OCI-M1 (cell line): ENCODE data around the gene TRIM65.
"Not testable (repeated sequence)": the region's sequence is repeated elsewhere in the genome, so short reads cannot be mapped to it uniquely, and the experiment has no call there.

Experiments used
- DNase-seq: peaks from one replicate; lab custom pipeline; 2025; lab: John Stamatoyannopoulos, UW

TRIM65 gene

GRCh38 chr17:75875182-75875939 is 21.4 kb downstream of the TRIM65 start:
- no peak for DNase-seq

- DNase-seq = no peak
Measured at GRCh38 chr17:75874323-75875181, 22.2 kb downstream of the TRIM65 start.

DNA sequence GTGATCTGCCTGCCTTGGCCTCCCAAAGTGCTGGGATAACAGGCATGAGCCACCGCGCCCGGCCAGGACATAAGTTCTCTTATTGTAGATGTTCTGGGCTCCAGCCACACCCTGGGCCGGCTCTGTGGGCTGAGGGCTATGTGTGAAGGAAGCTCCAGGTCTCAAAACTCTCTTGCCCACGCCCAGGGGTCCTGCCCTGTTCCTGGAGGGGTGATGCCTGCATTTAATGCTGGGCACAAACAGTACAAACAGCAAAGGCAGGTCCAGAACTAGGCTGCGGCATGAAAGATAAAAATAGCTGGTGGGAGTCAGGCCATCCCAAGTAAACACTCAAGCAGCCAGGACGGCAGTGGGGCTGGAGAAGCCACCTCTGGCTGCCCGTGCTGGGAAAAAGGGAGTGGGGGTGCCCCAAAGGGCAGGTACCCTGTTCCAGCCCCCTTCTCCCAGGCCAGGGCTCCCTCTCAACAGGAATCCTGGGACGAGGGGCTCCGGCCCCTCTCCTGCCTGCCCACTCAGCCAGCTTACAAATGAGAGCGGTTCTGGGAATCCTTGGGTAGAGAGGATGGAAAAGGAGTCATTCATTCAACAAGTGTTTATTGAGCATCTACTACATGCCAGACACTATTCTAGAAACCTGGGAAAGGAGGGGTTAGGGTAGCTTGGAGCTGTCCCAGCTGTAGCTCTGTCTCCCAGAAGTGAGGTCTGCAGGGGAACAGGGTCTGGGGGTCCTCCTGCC is 23.0 kb downstream of the TRIM65 start:
- no peak for DNase-seq

DNA sequence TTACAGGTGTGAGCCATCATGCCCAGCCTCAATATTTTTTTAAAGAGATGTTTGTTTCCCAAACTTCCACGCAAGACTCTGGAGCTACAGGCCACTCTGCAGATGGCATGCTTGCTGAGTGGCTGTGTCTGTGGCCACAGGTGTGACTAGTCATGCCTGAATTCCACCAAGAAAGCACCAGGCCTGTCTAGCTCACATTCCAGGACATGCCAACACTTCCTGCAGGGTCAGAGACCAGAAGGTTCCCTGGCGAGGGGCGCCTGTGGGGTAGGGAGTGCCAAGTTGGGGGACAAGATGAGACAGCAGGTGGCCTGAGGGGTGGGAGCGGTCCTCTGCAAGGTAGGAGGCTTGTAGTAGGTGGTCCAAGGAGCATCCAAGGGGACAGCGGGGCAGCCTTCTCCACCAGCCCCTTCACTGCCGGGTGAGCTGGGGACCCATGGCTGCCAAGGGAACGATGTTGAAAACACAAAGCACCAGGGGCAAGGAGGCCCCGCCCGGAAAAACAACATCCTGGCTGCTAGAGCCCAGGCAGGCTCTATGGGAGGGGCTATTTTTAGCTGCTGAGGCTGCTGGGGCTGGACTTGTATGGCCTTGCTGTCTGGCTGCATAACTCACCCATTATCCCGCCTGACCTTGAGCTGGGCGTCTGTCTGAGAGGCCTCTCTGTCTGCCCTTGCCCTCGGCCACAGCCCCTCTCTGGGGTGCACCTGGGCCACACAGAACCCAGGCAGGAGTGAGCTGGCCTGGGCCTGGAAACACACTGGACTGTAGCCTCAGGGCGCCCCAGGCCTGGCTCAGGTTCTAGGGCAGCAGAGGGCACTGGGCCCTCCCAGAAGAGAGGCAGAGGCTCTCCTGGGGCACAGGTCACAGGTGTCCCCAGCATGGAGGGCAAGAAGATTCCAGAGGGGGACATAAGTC is 24.1 kb downstream of the TRIM65 start:
- no peak for DNase-seq

- not testable (repeated sequence) for DNase-seq
Measured at GRCh38 chr17:75870228-75870627, 26.5 kb downstream of the TRIM65 start.

DNA sequence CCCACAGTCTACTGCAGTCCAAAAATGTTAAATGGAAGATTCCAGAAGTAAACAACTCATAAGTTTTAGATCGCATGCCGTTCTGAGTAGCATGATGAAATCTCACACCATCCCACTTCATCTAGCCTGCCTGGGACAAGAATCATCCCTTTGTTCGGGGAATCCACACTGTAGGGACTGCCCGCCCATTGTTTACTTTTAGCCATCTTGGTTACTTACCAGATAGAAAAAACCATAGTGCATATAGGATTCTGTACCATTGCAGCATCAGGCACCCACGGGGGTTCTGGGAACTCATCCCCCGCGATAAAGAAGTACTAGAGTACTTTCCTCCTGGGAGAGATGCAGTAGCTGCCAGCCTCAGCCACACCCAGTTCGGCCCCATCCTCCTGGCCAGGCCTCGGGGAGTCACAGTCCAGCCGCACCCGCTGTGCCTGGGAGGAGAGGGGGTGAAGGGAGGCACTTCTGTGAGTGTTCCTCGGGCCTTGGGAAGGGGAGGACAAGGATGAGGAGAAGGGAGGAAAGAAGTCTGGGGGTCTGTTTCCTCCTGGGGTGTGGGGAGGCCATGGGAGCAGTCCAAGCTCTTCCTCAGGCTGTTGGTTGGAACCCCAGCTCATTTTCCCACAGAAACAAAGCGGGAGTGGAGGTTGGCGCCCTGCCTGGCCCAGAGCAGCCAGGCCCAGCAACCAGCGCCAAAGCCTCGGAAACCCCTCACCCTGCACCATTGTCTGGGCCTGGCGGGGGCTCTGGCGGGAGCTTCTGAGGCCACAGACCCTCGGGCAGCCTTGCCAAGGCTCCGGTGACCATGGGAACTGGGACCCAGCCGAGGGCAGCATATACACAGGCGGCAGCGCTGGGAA is 27.2 kb downstream of the TRIM65 start:
- DNase-seq = no peak

GRCh38 chr17:75868730-75869281 is 27.9 kb downstream of the TRIM65 start:
- DNase-seq = not testable (repeated sequence)

GRCh38 chr17:75865404-75866188 is 31.2 kb downstream of the TRIM65 start:
- DNase-seq = not testable (repeated sequence)

DNA sequence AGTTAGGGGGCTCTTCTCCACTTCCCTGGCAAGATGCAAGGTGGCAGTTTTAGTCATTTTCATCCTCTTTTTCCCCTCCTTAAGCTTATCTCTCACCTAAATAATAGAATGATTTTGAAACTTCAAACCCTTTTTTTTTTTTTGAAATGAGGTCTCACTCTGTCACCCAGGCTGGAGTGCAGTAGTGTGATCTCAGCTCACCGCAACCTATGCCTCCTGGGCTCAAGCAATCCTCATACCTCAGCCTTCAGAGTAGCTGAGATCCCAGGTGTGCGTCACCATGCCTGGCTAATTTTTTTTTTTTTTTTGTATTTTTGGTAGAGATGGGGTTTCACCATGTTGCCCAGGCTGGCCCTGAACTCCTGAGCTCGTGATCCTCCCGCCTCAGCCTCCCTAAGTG is 31.9 kb downstream of the TRIM65 start:
- not testable (repeated sequence) for DNase-seq

DNA sequence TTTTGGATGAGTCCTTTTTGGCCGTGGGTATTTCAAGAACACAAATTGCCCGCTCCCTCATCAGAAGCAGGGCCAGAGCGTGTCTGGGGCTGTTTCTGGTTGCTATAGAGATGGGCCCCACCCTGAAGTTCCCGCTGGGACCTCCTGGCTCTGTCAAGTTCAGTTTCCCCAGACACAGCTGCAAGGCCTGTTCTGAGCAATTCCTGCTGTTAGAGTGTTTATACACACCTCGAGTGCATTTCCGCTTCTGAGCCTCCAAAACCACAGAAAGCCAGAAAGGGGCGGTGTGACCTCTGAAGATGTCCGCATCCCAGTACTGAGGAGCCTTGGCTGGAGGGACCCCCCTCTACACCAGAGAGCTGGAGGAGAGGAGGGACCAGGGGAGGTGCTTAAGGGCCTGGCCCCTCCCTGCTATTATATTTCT is 32.3 kb downstream of the TRIM65 start:
- no peak for DNase-seq

DNA sequence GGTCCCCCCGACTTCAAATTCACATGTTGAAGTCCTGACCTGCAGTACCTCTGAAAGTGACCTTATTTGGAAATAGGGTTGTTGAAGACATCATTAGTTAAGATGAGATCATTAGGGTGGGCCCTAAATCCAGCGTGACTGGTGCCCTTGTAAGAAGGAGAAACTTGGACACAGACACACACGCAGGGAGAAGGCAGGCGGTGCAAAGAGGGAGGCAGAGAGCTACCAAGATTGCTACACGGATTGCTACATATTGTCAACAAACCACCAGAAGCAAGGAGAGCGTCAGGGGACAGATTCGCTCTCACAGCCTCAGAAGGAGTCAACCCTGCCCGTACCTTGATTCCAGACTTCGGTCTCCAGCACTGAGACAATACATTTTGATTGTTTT is 34.8 kb downstream of the TRIM65 start:
- DNase-seq = no peak

DNA sequence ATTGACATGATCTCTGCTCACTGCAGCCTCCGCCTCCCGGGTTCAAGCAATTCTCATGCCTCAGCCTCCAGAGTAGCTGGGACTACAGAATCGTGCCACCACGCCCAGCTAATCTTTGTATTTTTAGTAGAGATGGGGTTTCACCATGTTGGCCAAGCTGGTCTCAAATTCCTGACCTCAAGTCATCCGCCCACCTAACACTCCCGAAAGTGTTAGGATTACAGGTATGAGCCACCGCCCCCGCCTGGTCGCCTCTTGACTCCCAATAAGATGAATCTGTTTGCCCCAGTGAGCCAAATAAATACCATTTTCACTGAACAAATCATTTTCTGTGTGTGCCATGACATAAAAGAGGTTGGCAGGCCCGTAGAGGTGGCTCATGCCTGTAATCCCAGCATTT is 37.4 kb downstream of the TRIM65 start:
- not testable (repeated sequence) for DNase-seq

GRCh38 chr17:75856062-75856756 is 40.5 kb downstream of the TRIM65 start:
- peak; percentile 67 for DNase-seq

DNA sequence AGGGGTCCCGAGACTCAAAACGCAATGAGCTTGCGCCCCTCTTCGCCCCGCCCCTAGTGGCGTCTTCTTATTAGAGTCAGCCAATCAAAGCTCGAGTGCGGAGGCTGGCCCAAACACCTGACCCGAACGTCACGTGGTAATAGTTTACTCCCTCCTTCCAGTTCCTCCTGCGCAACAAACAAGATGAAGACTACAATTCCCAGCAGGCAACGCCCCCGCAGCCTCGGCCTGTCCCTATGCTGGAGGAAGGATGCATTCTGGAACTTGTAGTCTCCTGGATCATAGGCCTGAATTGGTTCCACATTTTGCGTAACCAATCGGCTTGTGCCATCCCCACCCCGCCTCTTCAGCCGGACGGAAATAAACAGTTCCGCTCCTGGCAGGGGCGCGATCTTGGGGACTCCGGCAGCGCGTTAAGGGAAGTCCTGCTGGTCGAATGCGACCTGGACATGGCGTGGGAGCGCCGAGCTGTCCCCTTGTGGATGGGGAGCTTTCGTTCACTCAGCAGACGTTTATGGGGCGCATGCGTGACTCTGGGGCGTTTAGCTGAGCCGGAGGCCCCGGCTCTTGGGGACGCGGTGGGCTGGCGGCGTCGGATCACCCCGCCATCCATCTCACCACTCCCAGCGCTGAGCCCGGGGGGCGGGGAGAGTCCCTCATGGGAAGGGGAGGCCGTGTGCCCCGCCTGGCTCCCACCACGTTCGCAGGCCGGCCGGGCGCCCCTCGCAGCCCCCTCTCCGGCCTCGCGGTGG is 41.3 kb downstream of the TRIM65 start, which contains the start of gene WBP2:
TSS of gene WBP2 (minus strand) at position 26 of the 752 bp plus-strand sequence. CDS start 38 bp downstream, outside the sequence.
- DNase-seq = peak; percentile 100

- DNase-seq = no peak
Measured at GRCh38 chr17:75854881-75855309, 41.9 kb downstream of the TRIM65 start.

DNA sequence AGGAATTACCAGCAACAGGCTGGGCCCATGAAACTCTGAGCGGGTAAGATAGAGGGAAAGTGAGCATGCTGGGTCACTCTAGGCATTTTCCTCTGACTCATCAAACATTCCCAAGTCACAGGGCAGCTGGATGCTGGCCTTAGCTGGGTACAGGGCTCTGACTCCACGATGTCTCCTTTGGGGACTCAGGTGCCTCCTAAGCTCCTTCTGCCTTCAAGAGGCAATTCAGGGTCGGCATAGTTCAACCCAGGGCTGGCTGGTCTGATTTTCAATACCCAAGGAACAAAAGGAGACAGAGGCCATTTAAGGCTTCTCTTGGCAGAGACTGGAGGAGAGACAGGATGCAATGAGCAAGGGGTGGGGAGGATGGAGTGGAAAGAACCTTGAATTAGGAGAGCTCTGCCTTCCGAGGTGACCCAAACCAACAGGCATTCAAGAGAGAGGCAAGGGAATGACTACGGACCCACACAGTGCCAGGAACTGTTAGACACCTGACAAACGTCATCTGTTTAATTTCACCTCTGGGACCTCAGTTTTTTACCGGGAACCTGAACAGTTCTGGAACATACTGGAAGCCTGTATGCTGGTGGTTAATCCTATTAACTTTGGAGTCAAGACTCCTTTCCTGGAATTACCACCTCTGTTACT is 42.5 kb downstream of the TRIM65 start:
- no peak for DNase-seq

DNA sequence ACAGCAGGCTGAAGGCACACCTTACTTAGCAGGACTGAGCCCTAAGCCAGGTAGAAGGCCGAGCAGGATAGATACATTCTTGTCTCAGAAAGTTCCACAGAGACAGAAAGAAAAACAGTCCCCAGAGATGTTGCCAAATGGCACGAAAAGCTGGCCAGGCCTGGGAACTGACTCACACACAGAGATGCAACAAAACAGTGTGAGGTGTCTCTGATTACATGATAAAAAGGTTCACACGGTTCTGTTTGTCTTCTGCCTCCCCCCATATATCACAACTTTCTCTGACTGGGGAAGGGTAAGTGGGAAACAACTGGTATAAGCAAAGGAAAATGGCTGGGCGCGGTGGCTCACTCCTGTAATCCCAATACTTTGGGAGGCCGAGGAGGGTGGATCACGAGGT is 43.3 kb downstream of the TRIM65 start:
- no peak for DNase-seq
